Peyer's patch (tissue), 4 donors: ENCODE measurements around the gene SKI.

ENCODE experiments used
- POLR2A ChIP-seq, 2 donors: fragments of 450-650 bp; IDR thresholded peaks; one replicate each; pipeline ENCODE4 v1.5.1; 2017; ENCODE audit warnings: antibody characterized with exemption in 2 of 2, mild to moderate bottlenecking in 2 of 2, moderate library complexity in 2 of 2
- TF ChIP-seq, protein P1 (sequence below), 6 experiments: fragments of 450-650 bp in 4 of 6; fragments of 200-600 bp in 2 of 6; sonication (generic) in 1 of 6; IDR thresholded peaks; one replicate each; pipeline ENCODE4 v1.5.1; 2017 to 2019; ENCODE audit warnings: antibody characterized with exemption in 6 of 6, mild to moderate bottlenecking in 3 of 6, moderate library complexity in 1 of 6

GRCh38 chr1:2313651-2314261 lies 85.6 kb downstream of the SKI start:
- TF ChIP-seq, protein P1, sequence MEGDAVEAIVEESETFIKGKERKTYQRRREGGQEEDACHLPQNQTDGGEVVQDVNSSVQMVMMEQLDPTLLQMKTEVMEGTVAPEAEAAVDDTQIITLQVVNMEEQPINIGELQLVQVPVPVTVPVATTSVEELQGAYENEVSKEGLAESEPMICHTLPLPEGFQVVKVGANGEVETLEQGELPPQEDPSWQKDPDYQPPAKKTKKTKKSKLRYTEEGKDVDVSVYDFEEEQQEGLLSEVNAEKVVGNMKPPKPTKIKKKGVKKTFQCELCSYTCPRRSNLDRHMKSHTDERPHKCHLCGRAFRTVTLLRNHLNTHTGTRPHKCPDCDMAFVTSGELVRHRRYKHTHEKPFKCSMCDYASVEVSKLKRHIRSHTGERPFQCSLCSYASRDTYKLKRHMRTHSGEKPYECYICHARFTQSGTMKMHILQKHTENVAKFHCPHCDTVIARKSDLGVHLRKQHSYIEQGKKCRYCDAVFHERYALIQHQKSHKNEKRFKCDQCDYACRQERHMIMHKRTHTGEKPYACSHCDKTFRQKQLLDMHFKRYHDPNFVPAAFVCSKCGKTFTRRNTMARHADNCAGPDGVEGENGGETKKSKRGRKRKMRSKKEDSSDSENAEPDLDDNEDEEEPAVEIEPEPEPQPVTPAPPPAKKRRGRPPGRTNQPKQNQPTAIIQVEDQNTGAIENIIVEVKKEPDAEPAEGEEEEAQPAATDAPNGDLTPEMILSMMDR (IDR thresholded peaks at IDR 0.05), result no peak
- TF ChIP-seq POLR2A (IDR thresholded peaks at IDR 0.05), result no peak
